GM23338 (cell line): ENCODE data around the gene CNOT8. TPM values are rescaled to one million over a fixed set of nuclear protein-coding genes. Genes with fewer than 3 reads are reported as not detected.

Experiments
- microRNA counts: library from miRNA; unstranded; fragments of <30 nt; microRNA quantifications from one replicate; lab custom pipeline; 2017
- microRNA-seq: library from miRNA; unstranded; fragments of <30 nt; microRNA quantifications from one replicate; pipeline ENCODE4, GENCODE V29; 2017
- polyA plus RNA-seq: library from polyadenylated mRNA; unstranded; fragments of >200 nt; fragmentation: Nextera tagmentation; extraction: Ambion mirVana; gene quantifications from 2 replicates; pipeline ENCODE4 v1.2.1, GENCODE V29; 2016
- small RNA-seq: library from RNA; depleted of rRNA; stranded (forward); fragments of <200 nt; gene quantifications from one replicate; pipeline ENCODE3, GENCODE V24; 2014; ENCODE audit warnings: low replicate concordance
- total RNA-seq: library from RNA; depleted of rRNA; stranded (reverse); fragments of >200 nt; shearing (Covaris generic); gene quantifications from 2 replicates; pipeline ENCODE4 v1.2.3, GENCODE V29; 2014; rRNA removed

Gene CNOT8
- total and polyA plus RNA-seq, 2 experiments from 2014 or later: 31.2 to 77.7 TPM

MicroRNA genes within 50 kb of the gene (microRNA counts, 767-probe panel; counts per million panel counts)
- microRNA hsa-miR-378h (lab: Ali Mortazavi, UCI): not detected

Small RNAs within 50 kb of the gene (microRNA-seq; reads per million reads assigned to microRNA genes)
- not detected for gene MIR378H

Small RNAs within 50 kb of the gene (small RNA-seq; reads per million reads assigned to genes)
- not detected for gene MIR378H

Other genes with a start within 250 kb of the CNOT8 start
- gene LARP1, start 103.2 kb upstream of the CNOT8 start, total RNA-seq: 267 and 302 TPM in 2 replicates
- 133 and 153 TPM in 2 replicates for gene LARP1, start 103.2 kb upstream of the CNOT8 start, polyA plus RNA-seq
- 1.8 and 4.6 TPM in 2 replicates for gene FAXDC2, start 8.0 kb upstream of the CNOT8 start, total RNA-seq
- gene FAXDC2, start 8.0 kb upstream of the CNOT8 start, polyA plus RNA-seq: 2.5 and 4.0 TPM in 2 replicates
- 46.7 and 49.7 TPM in 2 replicates for gene GEMIN5, start 79.6 kb downstream of the CNOT8 start, total RNA-seq
- gene GEMIN5, start 79.6 kb downstream of the CNOT8 start, polyA plus RNA-seq: 18.3 and 19.2 TPM in 2 replicates
- gene MRPL22, start 82.4 kb downstream of the CNOT8 start, total RNA-seq: 26.1 and 32.1 TPM in 2 replicates
- gene MRPL22, start 82.4 kb downstream of the CNOT8 start, polyA plus RNA-seq: 256 and 260 TPM in 2 replicates
- gene KIF4B, start 155.1 kb downstream of the CNOT8 start, total RNA-seq: 0.04 TPM in 1 of 2 replicates, not detected in the other
- 0.07 TPM in 1 of 2 replicates, not detected in the other for gene KIF4B, start 155.1 kb downstream of the CNOT8 start, polyA plus RNA-seq